Medulla oblongata (tissue), 1 donor: Measurements from ENCODE around the gene MYO1B.
A peak's percentile ranks its signal among the peaks of the same experiment; 100 is the strongest.

Experiments
- DNase-seq: peaks from one replicate; pipeline ENCODE4 v3.0.0-alpha.2; 2015; ENCODE audit errors: extremely low spot score

The MYO1B gene

DNA sequence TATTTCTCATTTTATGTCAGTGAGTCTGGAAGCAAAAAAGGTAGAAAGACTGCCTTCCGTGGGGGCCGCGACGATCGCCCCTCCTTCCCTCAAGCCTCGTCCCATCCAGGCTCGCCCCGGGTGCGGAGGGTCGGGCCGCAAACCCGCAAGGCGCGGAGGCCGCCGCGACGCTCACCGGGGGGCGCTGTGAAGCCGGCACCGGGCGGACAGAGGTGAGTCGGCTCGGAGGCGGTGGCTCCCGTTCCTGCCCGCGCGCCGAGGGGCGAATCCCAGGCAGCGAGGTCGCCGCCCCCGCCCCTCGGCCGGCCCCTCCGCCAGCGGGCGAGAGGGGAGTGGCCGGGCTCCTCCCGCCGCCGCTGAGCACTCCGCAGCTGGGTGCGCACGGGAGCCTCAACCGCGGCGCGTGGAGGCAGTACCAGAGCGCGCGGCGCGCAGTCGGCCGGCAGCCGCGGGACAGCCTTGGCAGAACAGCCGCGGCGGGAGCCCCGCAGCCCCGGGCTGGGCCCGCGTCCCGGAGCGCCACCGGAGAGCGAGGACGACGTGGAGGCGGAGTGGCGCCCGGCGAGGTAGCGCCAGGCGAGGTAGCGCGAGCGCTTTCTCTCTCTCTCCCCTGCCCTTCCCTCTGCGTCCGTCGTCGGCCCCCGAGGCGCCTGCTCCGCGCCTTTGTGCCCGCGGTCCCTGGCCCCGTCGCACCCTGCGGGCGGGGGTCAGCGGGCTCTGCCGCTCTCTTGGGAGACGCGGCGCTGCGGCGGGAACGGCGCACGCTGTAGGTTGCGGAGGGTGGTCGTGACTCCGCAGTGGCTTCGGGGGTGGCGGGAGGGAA is at the start of gene MYO1B:
TSS of gene MYO1B (plus strand) at position 359 of the 823 bp plus-strand sequence. CDS start 31,492 bp downstream, outside the sequence.
- no peak for DNase-seq

DNA sequence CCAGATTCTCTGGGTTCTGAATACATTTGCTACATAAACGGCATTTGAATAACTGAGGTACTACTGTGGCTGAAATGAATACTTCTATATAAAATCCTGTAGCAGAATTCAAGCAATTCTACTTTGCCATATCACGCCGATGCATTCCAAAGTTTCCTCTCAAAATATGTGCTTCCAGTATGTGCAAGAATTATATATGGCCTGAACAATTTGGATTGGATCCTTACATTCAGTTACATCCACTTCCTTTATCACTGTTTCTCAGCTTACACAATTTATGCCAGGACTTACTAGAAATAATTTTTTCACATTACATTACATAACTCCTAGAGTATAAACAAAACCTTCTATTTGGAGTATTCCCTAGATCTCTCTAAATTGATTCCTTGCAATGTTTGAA is 48.1 kb upstream of the MYO1B start:
- no peak for DNase-seq

DNA sequence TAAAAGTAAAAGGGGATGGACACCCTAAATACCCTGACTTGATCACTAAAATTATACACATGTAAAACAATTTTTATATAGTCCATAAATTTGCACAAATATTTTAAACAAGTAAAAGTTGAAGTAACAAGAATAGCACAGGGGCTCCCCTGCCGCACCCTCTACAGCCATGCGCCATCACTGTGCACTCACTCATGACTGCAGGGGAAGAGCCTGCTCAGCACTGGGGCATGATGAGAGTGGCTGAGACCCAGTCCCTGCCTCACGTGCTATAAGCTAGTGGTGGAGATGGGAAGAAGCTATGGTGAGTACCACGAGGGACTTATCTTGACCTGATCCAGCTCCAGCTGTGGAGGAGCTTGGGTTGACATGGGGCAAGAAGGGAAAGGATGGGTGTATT is 46.9 kb upstream of the MYO1B start:
- DNase-seq = no peak

DNA sequence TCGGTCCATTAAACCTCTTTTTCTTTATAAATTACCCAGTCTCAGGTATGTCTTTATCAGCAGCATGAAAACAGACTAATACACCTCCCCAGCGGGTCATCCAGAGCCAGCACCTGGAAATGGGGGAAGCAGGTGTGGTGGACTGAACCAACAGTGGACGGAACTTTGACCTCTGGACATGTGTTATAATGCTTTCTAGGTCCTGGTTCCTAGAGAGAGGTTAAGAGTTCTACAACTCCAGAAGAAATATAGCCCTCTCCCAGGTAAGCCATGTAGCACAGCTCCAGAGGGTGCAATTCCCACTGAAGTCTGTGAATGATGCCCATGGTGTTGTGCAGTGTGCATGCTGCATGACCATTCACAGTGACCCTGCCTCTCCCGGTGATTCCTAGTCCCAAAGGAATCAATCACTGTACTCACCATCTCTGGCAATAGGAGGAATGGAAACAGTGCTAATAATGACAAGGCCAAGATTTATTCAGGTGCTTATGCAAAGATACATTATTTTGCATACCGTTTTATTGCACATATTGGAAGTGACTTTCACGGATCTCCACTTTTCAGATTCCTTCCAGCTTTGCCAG is 45.2 kb upstream of the MYO1B start:
- DNase-seq = no peak

DNA sequence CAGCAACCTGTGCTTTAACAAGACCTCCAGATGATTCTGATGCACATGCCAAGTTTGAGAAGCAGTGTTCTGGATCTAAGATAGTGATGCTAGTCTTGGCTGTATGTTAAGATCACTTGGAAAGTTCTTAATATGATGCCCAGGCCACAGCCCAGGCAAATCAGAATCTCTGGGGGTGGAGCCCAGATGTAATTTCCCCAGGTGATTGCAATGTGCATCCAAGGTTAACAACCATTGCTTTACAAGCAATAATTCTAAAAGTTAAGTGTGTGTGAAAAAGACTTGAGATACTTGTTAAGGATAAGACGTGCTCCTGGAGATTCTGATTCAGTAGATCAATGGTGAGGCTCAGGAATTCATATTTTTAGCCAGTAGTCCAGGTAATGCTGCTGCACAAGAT is 44.3 kb upstream of the MYO1B start:
- DNase-seq = no peak

DNA sequence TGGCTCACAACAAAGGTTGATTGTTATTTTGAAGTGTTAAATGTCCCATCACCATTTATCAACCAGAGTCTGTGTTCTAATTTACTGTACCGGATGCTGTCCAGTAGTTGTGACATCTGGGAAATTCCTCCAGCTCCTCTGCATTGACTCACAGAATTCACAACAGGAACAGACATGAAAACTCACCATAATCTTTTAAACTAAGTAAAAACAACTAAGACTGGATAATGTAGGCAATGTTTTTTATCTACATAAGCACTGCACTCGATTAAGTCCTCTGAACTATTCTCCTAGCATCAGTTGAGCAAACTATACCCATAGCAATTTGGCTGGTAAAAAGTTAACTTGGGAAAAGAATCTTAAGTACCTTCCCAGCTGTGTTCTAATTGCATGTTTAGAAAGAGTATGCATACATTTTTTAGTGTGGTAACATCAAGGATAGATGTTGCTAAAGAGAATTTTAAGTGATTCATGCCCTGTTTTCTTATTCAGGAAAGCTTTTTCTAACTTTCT is 42.9 kb upstream of the MYO1B start:
- no peak for DNase-seq

DNA sequence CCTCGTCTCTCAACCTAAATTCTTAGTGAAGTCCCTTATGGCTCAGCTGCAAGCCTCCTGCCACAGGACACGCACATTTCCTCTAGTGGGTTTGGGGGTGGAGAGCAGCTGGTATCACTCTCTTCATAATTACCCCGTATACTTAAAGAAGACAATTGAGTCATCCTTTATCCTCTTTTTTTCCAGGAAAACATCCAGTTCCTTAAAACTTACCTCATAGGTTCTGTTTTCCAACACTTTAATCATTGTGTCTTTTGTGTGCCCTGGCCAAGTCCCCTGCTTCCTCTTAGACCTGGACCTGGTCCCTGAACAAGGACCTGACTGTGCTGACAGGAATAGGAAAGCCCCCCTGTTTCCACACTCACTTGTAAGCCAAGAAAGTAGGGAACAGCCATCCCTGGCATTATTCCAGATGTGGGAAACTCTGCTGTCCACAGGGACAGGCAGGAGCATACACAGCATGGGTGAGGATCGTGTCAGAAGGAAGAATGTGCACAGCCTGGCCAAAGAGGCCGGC is 42.3 kb upstream of the MYO1B start:
- DNase-seq = no peak

DNA sequence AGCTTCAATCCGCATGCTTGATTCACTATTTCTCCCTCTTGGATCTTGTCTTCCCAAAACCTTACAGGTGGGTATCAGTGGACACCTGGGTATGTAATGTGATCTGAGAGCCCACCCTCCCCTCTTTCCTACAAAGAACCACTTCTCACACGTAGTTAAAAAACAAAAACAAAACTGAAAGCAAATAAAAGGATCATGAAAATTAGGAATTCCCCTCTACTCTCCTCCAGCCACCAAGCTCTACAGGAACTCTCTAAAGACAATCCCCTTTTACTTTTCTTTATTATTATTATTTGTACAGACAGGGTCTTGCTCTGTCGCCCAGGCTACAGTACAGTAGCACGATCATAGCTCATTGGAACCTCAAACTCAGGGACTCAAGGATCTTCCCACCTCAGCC is 40.8 kb upstream of the MYO1B start:
- no peak for DNase-seq

DNA sequence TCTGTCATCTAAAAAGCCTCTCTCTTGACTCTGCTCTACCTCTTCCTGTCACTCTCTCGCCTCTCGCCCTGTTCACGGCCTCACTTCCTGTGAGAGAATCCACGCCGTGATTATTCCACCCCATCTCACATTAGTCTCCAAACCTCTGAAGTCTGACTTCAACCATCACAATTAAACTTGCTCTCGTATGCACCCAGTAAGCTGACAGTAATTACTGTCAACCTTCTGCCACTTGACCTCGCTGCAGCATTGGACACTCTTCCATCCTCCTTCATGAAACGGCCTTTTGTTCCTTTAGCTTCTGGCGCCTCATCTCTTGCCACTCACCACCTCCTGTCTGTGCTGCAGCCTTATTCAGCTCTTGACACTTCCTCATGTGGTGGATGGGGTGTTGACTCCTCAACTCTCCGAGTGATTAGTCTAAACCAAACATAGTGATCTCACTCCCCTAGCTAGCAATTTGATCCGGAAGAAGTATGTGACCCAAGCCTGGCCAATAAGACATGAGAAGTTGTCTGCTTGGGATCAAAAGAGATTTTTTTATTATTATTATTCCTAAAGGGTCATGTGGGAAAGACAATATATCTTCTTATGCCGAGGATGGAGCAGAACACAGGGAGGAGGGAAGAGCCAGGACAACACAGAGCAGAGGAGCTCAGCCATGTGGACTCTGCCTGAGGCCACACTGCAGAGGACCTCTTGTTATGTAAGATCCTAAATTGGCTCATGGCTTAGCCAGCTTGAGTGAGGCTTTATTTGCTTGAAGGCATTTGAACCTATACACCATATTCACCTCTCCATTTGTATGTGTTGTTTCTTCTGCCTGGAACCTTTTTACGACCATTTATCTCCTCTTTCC is 38.4 kb upstream of the MYO1B start:
- DNase-seq = no peak

DNA sequence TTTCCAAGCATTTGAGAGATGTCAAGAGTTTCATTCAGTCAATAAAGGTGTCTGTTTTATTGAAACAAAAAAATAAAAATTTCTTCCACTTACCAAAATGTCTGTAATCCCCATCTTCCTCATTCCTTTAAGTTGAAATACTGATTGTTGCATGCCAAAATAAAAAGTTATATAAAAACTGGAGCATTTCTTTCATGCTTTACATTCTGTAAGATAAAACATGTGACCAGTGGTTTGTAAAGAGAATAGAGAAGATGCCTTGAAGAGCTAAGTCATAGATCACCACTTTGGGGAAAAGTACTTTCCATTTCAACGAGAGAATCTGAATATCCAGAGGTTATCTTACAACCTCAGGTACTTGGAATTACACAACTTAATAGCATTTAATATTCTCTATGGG is 35.9 kb upstream of the MYO1B start:
- DNase-seq = no peak

DNA sequence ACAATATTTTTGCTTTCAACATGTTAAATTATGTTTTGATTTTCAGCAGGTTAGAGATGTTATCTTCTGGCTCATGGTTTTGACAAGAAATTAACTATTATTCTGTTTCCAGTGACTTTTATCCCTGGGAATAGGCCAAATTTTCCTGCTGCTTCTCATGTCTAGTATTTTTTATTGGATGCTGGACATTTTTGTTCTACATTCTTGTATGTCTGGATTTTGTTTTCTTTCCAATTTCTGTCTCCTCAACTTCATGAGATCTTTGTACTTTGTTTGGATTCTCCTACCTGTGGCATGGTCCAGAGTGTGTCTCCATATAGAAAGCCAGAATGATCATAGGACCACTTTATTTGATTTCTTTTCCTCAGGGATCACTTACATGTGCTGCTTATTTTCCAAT is 33.1 kb upstream of the MYO1B start:
- DNase-seq = no peak

DNA sequence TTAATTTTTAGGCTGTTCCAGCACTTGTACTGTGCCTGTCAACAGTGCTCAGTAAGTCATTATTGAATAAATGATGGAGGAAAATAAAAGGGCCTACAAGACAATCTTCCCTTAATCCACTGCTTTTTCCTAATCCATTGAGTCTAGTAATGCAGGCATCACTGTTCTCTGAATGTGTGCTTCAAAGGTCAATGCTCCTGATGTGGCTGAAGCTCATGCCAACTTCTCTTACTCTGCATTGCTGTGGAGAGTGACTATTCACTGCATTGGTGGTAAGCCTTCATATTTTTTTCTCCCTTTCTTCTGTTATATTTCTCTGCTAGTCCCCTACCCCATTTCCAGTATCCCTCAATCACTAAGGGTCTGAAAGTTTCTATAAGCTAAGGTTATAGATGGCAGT is 31.9 kb upstream of the MYO1B start:
- no peak for DNase-seq

DNA sequence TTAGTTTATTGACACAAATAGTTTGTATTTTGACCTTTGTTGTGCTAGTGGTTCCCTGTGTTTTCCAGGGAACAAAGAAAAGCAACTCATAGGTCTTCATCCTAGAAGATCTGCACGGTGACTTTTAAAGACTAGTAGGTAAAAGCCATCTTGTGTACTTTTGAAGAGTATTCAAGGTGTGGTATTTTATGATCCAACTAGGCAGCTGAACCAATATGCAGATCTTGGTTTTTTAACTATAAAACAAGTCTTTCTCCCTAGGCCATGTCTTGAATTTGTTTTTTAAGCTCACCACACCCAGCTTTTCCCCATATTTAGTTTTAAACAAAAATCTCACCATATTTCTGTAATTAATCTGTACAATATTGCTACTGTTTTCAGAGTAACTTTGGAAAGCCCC is 30.0 kb upstream of the MYO1B start:
- no peak for DNase-seq

DNA sequence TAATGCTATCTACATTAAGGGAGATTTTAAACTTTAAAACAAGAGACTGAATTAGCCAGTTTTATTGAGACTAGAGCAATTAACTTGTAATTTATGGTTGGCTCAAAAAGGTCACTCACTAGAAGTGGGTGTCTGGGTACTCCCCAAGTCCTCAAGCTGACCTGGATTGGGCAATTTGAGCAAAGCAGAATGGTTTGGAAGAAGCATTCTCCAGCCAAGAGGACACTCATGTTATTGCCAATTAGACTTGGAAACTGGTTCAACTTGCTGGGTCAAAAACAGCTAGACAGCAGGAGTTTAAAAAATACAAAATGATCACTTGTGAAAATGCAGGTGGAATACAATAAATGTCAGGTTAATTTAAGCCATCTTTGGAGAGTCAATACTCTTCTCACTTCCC is 29.5 kb upstream of the MYO1B start:
- no peak for DNase-seq

DNA sequence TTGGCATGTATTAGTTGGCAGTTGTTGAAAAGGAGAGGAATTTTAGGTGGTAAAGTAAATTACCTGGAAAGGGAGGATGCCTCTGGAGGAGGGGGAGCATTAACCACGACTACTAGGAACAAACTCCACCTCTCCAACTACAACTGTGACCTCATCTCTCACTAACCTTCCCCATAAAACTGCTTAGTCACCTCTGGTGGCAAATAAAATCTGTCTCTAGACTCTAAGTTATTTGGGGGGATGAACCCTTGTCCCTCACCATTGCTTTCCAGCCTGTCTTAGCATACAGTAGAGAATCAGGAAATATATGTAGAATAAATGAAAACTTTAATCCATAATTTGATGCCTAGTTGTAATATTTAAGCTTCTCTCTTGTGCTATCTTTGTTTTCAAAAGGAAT is 27.6 kb upstream of the MYO1B start:
- no peak for DNase-seq

DNA sequence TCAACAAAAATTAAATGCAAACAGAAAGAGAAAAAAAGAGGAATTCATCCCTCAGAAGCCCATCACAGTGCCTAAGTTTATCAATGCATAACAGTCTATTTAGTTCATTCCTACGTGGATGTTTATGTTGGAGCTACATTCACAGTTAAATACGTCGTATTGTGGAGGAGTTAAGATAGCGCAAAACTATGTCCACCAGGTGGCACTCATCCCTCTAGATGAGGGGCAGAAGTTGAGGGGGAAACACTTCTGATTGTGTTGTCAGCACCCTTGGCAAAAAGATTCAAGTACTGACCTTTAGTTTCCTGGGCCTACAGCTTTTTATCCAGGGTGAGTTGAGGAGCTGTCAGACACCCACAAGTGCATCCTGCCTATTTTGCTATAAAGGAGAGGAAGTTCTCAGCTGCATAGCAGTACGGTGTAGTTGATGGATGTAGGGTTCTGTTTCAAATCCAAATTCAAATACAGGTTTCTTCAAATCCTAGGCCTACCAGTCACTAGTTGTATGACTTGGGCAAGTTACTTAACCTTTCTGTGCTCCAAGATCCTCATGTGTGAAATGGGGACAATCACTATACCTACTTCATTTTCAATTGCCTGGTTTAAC is 26.8 kb upstream of the MYO1B start:
- DNase-seq = peak; percentile 67

DNA sequence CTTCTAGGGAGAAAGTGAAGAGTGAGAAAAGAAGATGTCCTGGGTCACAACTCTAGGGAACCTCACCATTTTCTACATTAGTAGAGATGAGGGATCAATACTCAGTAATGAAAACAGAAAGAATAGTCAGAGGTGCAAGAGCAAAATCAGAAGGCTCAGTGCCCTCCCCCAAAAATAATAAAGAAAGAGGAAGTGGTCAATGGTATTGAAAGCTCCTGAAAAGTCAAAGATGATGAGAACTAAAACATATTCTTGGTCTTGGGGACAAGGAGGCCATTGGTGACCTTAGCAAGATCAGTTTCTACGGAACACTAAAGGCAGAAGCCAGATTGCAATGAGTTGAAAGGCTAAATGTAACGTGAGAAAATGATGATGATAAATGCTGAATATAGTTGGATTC is 24.5 kb upstream of the MYO1B start:
- DNase-seq = no peak

DNA sequence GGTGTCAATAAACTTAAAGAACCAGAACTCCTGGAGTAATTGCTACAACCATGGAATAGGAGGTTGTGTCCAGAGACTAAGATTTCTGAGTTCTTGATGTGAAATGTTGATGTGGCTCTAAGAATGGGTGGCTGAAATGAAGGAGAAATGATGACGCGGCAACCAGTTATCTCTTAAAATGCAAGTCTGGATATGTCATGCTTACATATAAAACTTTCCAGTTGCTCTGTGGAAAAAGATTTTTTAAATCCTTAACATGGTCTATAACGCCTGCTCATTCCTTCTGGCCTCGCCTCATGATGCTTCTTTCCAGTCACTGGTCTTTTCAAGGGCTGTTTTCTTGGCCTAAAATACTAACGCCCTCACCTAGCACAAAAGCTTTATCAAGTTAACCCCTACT is 23.5 kb upstream of the MYO1B start:
- no peak for DNase-seq

DNA sequence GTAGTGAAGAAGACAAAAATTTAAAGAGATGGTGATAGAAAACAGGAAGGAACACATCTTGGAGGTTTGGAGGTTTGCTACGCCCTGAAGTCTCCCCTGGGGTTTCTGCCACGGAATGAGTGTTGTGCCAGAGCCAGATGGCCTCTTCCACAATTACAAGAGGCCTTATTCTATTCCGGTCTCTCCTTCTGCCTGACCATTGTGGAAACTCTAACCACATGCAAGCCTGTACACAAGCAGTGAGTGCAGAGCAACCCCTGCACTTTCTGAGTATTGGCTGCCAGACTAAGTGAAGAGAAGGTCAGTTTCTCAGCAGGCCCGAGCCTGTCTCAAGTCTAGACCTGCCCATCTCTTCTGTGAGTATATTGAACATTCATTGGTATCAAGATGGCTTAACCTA is 22.7 kb upstream of the MYO1B start:
- DNase-seq = no peak

DNA sequence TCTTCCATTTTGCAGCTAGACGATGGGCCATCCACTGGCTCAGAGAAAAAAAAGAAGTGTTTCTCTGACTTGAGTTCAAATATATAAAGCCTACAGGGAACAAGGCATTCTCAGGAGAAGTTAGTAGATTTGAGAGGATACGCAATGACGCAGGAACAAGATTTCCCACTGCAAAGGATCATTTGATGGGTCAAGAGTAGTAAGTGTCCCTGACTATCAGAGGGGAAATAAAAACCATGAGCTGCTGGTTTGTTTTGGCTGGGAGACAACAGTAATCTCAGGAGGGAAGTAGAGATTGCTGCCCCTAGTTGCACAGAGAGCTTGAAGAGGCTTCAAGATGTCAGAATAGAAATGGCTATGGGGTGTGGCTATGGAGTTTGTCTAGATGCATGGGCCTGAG is 22.3 kb upstream of the MYO1B start:
- no peak for DNase-seq

DNA sequence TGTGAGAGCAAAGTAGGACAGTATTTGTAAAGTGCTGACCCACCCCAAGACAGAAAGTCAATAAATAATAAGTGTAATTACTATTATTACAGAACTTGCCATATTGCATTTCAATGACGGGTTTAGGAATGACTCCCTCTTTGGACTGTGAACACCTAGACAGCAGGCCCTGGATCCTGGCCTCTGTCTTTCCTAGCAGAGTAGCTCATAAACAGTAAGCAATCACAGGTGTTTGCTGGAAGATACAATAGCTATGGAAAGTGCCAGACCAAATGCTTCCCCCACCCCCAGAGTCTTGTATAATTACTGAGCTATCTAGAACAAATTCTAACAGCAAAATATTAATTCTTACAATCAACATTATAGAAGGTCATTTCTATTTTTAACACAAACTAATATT is 20.1 kb upstream of the MYO1B start:
- DNase-seq = no peak

DNA sequence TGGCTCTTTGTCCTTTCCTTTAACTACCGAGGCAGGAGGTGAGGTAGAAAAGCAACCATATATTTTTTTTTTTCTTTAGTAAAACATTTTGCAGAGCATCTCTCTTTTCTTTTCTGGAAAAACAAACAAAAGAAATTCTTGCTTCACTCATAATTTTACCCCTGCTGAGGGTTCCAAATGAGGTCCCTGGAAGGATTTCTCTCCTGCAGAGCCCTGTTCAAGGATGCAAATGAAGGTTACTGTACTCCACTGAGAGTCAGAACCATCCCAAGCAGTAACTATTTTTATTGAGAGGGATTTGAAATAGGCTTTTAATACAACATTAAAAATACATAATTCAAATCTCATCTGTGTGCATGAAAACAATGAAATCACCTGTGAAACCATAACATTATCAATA is 19.5 kb upstream of the MYO1B start:
- DNase-seq = no peak
